Panc1 (cell line): ENCODE measurements around the gene MRPS27.

ENCODE experiments used
- CTCF ChIP-seq: fragments of 450-650 bp; IDR thresholded peaks from 2 replicates; pipeline ENCODE4 v1.5.1; 2017; ENCODE audit warnings: mild to moderate bottlenecking
- POLR2AphosphoS5 ChIP-seq: IDR thresholded peaks from 2 replicates; pipeline ENCODE4 v1.6.1; 2012; ENCODE audit warnings: mild to moderate bottlenecking, low read depth, low read length, moderate library complexity
- SIN3A ChIP-seq: IDR thresholded peaks from 2 replicates; pipeline ENCODE4 v1.6.1; 2012; ENCODE audit warnings: low read depth, mild to moderate bottlenecking, low read length, moderate library complexity, borderline replicate concordance; ENCODE audit not compliant: insufficient read depth
- TCF7L2 ChIP-seq: IDR thresholded peaks from 2 replicates; pipeline ENCODE4 v1.6.1; 2011; ENCODE audit warnings: mild to moderate bottlenecking, low read depth, low read length, inconsistent platforms
- TF ChIP-seq, protein P1 (sequence below), 2 experiments: IDR thresholded peaks; 2 replicates each; pipeline ENCODE4 v1.6.1; 2011 to 2012; ENCODE audit warnings: low read depth in 2 of 2, control low read depth in 1 of 2, low read length in 1 of 2, mild to moderate bottlenecking in 1 of 2, moderate library complexity in 1 of 2; ENCODE audit not compliant: insufficient read depth in 1 of 2

DNA sequence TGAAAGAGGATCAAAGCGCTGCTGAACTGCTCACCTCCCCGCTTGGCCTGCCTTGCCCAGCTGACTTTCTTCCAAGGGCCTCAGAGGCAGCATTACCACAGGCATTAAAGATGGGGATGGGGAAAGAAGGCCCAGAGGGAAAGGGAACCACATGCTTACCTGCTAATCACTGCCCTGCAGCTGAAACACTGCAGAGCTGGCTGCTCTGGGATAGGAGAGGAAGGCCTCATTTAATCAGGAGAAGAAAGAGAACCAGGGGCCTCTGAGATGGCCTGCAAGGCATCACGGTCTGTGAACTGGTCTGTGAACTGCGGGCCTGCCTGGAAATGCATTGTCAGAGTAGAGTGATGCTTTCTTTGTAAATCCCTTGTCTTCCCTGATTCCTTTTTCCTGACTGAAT is 44.9 kb upstream of the MRPS27 start:
- no peak for TF ChIP-seq CTCF
- no peak for TF ChIP-seq POLR2AphosphoS5
- TF ChIP-seq SIN3A = no peak
- TF ChIP-seq, protein P1, sequence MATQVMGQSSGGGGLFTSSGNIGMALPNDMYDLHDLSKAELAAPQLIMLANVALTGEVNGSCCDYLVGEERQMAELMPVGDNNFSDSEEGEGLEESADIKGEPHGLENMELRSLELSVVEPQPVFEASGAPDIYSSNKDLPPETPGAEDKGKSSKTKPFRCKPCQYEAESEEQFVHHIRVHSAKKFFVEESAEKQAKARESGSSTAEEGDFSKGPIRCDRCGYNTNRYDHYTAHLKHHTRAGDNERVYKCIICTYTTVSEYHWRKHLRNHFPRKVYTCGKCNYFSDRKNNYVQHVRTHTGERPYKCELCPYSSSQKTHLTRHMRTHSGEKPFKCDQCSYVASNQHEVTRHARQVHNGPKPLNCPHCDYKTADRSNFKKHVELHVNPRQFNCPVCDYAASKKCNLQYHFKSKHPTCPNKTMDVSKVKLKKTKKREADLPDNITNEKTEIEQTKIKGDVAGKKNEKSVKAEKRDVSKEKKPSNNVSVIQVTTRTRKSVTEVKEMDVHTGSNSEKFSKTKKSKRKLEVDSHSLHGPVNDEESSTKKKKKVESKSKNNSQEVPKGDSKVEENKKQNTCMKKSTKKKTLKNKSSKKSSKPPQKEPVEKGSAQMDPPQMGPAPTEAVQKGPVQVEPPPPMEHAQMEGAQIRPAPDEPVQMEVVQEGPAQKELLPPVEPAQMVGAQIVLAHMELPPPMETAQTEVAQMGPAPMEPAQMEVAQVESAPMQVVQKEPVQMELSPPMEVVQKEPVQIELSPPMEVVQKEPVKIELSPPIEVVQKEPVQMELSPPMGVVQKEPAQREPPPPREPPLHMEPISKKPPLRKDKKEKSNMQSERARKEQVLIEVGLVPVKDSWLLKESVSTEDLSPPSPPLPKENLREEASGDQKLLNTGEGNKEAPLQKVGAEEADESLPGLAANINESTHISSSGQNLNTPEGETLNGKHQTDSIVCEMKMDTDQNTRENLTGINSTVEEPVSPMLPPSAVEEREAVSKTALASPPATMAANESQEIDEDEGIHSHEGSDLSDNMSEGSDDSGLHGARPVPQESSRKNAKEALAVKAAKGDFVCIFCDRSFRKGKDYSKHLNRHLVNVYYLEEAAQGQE (IDR thresholded peaks at IDR 0.05; ENCODE audit: insufficient read depth in 1 of 2, low read depth in 2 of 2, low read length in 1 of 2) = no peak
- TF ChIP-seq TCF7L2 = no peak
